Endothelial cell of umbilical vein (primary cell): ENCODE data around the gene OR13J1. TPM values are rescaled to one million over a fixed set of nuclear protein-coding genes. Genes with fewer than 3 reads are reported as not detected.

ENCODE experiments used
- BruUV-seq: library from RNA; stranded (reverse); fragments of 400-500 nt; replicated peaks from 2 replicates; lab custom pipeline; 2021; lab: Mats Ljungman, UMichigan
- CTCF ChIA-PET: fragments of 300-600, 350-600 bp; sonication (Branson Sonifier 250); formaldehyde crosslinking; loops from one replicate; lab custom pipeline; 2021; ENCODE audit warnings: antibody characterized with exemption, inconsistent platforms; lab: Charles Lee
- POLR2A ChIA-PET: fragments of 300-600, 350-600 bp; sonication (Branson Sonifier 250); formaldehyde crosslinking; loops from one replicate; lab custom pipeline; 2021; ENCODE audit warnings: antibody characterized with exemption, inconsistent platforms; lab: Charles Lee
- DNase-seq: peaks from one replicate; pipeline ENCODE4 v3.0.0-alpha.2; 2011; ENCODE audit warnings: low read depth, low spot score
- FAIRE-seq: peaks from 2 replicates; lab custom pipeline; 2011; peaks lifted over from hg19 to GRCh38; lab: Jason Lieb, UNC
- H2AFZ ChIP-seq: 2 replicates; pipeline ENCODE4 v1.6.0; 2012; ENCODE audit warnings: low read depth, low read length, control low read depth, inconsistent platforms
- H3K27ac ChIP-seq: 2 replicates; pipeline ENCODE4 v1.5.1; 2011; ENCODE audit warnings: low read depth, mild to moderate bottlenecking, control low read depth, low read length, moderate library complexity; ENCODE audit not compliant: insufficient read depth
- H3K27me3 ChIP-seq, 2 experiments: 2 replicates each; pipeline versions ENCODE4 v1.6.0 to v1.6.1; 2011; ENCODE audit warnings: low read length in 2 of 2, mixed read lengths in 1 of 2; ENCODE audit not compliant: control insufficient read depth in 2 of 2, insufficient read depth in 2 of 2
- H3K36me3 ChIP-seq, 2 experiments: 2 replicates in 1 of 2; 3 replicates in 1 of 2; pipeline ENCODE4 v1.5.1; 2011; ENCODE audit warnings: low read length in 2 of 2, mild to moderate bottlenecking in 1 of 2, moderate library complexity in 1 of 2; ENCODE audit not compliant: control insufficient read depth in 2 of 2, insufficient read depth in 2 of 2; ENCODE audit errors: extremely low read depth in 1 of 2
- H3K4me1 ChIP-seq: 3 replicates; pipeline ENCODE4 v1.5.1; 2011; ENCODE audit warnings: mild to moderate bottlenecking, low read length; ENCODE audit not compliant: control insufficient read depth, insufficient read depth; ENCODE audit errors: extremely low read depth
- H3K4me2 ChIP-seq: 2 replicates; pipeline ENCODE4 v1.6.1; 2011; ENCODE audit warnings: low read length, control low read depth, mixed read lengths; ENCODE audit not compliant: insufficient read depth
- H3K4me3 ChIP-seq, 3 experiments: fragments of 200-600 bp in 1 of 3; sonication (generic), shearing (Covaris generic) in 1 of 3; replicated peaks in 1 of 3; 2 replicates each; pipeline ENCODE4 v1.5.1; 2011 to 2016; ENCODE audit warnings: control low read depth in 3 of 3, low read length in 3 of 3, mild to moderate bottlenecking in 2 of 3, inconsistent platforms in 1 of 3, low read depth in 1 of 3, moderate library complexity in 1 of 3; ENCODE audit not compliant: insufficient read depth in 1 of 3
- H3K79me2 ChIP-seq: 2 replicates; pipeline ENCODE4 v1.6.0; 2012; ENCODE audit warnings: low read length, inconsistent platforms; ENCODE audit not compliant: control insufficient read depth, insufficient read depth
- H3K9ac ChIP-seq: replicated peaks from 2 replicates; pipeline ENCODE3; 2011; ENCODE audit warnings: low read length, control low read depth; ENCODE audit not compliant: insufficient read depth; ENCODE audit errors: extremely low read depth
- H3K9me1 ChIP-seq: replicated peaks from 3 replicates; pipeline ENCODE4 v1.6.0; 2011; ENCODE audit warnings: mild to moderate bottlenecking, low read length; ENCODE audit not compliant: control insufficient read depth, insufficient read depth; ENCODE audit errors: extremely low read depth
- H3K9me3 ChIP-seq: replicated peaks from 2 replicates; pipeline ENCODE4 v1.5.1; 2012; ENCODE audit warnings: low read length, inconsistent platforms; ENCODE audit not compliant: control insufficient read depth, insufficient read depth
- H4K20me1 ChIP-seq: replicated peaks from 2 replicates; pipeline ENCODE3; 2011; ENCODE audit warnings: mild to moderate bottlenecking, low read length; ENCODE audit not compliant: control insufficient read depth, insufficient read depth; ENCODE audit errors: extremely low read depth
- CTCF ChIP-seq, 2 donors: IDR thresholded peaks; 1 replicate in 1 of 2; 2 replicates in 1 of 2; pipeline ENCODE4 v1.5.1; 2011; ENCODE audit warnings: low read length in 2 of 2, mild to moderate bottlenecking in 2 of 2, moderate library complexity in 2 of 2, control low read depth in 1 of 2, inconsistent platforms in 1 of 2, low read depth in 1 of 2; ENCODE audit not compliant: insufficient read depth in 1 of 2; ENCODE audit errors: extremely low read depth in 1 of 2
- EZH2 ChIP-seq: IDR thresholded peaks from 2 replicates; pipeline ENCODE4 v1.6.1; 2012; ENCODE audit warnings: borderline replicate concordance, low read depth, mild to moderate bottlenecking, moderate library complexity, low read length, inconsistent platforms; ENCODE audit not compliant: severe bottlenecking
- FOS ChIP-seq: IDR thresholded peaks from 2 replicates; pipeline ENCODE4 v1.6.1; 2011; ENCODE audit warnings: mild to moderate bottlenecking, low read length, moderate library complexity, borderline replicate concordance; ENCODE audit not compliant: insufficient read depth
- GATA2 ChIP-seq: IDR thresholded peaks from 2 replicates; pipeline ENCODE4 v1.7.0; 2011; ENCODE audit warnings: low read depth, mild to moderate bottlenecking, moderate library complexity, mixed read lengths, low read length; ENCODE audit not compliant: insufficient read length, insufficient read depth
- JUN ChIP-seq: IDR thresholded peaks from 2 replicates; pipeline ENCODE4 v1.6.1; 2011; ENCODE audit warnings: borderline replicate concordance, low read depth; ENCODE audit not compliant: insufficient read length, insufficient read depth
- MAX ChIP-seq: IDR thresholded peaks from 2 replicates; pipeline ENCODE4 v1.6.1; 2011; ENCODE audit not compliant: insufficient read depth, insufficient read length
- MYC ChIP-seq: IDR thresholded peaks from one replicate; pipeline ENCODE4 v1.6.1; 2011; ENCODE audit warnings: mild to moderate bottlenecking, low read depth, low read length
- POLR2A ChIP-seq: IDR thresholded peaks from 2 replicates; pipeline ENCODE4 v1.6.1; 2012; ENCODE audit warnings: low read depth, mild to moderate bottlenecking, control low read depth, low read length
- POLR2AphosphoS5 ChIP-seq: IDR thresholded peaks from 2 replicates; pipeline ENCODE4 v1.6.1; 2012; ENCODE audit warnings: low read depth, mild to moderate bottlenecking, control low read depth, low read length, moderate library complexity; ENCODE audit not compliant: insufficient read depth
- dilution Hi-C: fragments of 300-500 bp; cut with MboI; formaldehyde crosslinking; loops from one replicate; pipeline ENCODE4 v1.15.0; 2019; ENCODE audit warnings: low sequenced_read_pairs; ENCODE audit not compliant: extremely low pct_ligation_motif_present
- intact Hi-C: fragments of 100-400 bp; cut with micrococcal nuclease; formaldehyde crosslinking; loops from one replicate; pipeline ENCODE4 v1.10.0; 2022
- polyA plus RNA-seq, 4 experiments: library from polyadenylated mRNA; depleted of rRNA in 3 of 4; stranded (reverse) in 3 of 4; unstranded in 1 of 4; fragments of >200 nt; gene quantifications; 2 replicates each; pipeline versions ENCODE4 v1.2.1 to v1.2.3, GENCODE V29; 2011 to 2012; ENCODE audit warnings: missing spikeins in 1 of 4
- total RNA-seq: library from RNA; stranded (reverse); gene quantifications from 2 replicates; pipeline ENCODE4 v1.2.3, GENCODE V29; 2021

OR13J1 gene
- total and polyA plus RNA-seq, 2 donors (not counting 3 experiments of a cell fraction or from before 2014, with no cell fraction given), result not detected

GRCh38 chr9:35907711-35908503 lies 37.7 kb upstream of the OR13J1 start:
- TF ChIP-seq JUN (peak; percentile 76), EZH2 (no peak), FOS (peak; percentile 73), MYC (no peak), POLR2A (no peak), MAX (no peak), POLR2AphosphoS5 (peak; percentile 54), GATA2 (peak; percentile 78), CTCF (IDR thresholded peaks at IDR 0.05; ENCODE audit: extremely low read depth in 1 of 2, insufficient read depth in 1 of 2, low read depth in 1 of 2, low read length in 2 of 2) (no peak)
- CTCF ChIA-PET, result interaction anchor here (0.9 to 6.4 kb wide), 8 partner anchors 25 to 118 kb away, joined by 4 to 46 read pairs (median 4); no protein-coding TSS in a partner anchor
- no TSS peak for BruUV-seq

More at GRCh38 chr9:35907711-35908503, 37.7 kb upstream of the OR13J1 start:
- POLR2A ChIA-PET, result no interaction called here
- DNase-seq (peak; percentile 89), FAIRE-seq (no peak)
- peak overlapping the region; percentile 94 for H3K27ac ChIP-seq
- dilution Hi-C loops (no loop called here), intact Hi-C loops (loop anchor here (1.0 to 5.0 kb wide), 6 partner anchors 37 to 251 kb away; partner anchors contain the start of genes CCDC107, CREB3, RMRP and TLN1)
- no peaks in the 10 kb centered on the region for H3K9me3 ChIP-seq
- H4K20me1 ChIP-seq, result no peaks in the 10 kb centered on the region
- H3K9ac ChIP-seq, result peak overlapping the region; percentile 77
- H3K79me2 ChIP-seq, result peaks cover 36% of the 10 kb centered on the region
- no peaks in the 10 kb centered on the region for H3K36me3 ChIP-seq
- H3K4me2 ChIP-seq, result peak overlapping the region; percentile 63
- peak overlapping the region in 1 of 3 experiments; percentile 3 for H3K4me3 ChIP-seq
- H3K9me1 ChIP-seq, result no peaks in the 10 kb centered on the region
- H2AFZ ChIP-seq, result no peak overlapping the region
- peaks cover 79% of the 10 kb centered on the region for H3K4me1 ChIP-seq
- no peaks in the 10 kb centered on the region for H3K27me3 ChIP-seq
